ENCODE measurements around the gene INSM1.

INSM1 gene

DNA sequence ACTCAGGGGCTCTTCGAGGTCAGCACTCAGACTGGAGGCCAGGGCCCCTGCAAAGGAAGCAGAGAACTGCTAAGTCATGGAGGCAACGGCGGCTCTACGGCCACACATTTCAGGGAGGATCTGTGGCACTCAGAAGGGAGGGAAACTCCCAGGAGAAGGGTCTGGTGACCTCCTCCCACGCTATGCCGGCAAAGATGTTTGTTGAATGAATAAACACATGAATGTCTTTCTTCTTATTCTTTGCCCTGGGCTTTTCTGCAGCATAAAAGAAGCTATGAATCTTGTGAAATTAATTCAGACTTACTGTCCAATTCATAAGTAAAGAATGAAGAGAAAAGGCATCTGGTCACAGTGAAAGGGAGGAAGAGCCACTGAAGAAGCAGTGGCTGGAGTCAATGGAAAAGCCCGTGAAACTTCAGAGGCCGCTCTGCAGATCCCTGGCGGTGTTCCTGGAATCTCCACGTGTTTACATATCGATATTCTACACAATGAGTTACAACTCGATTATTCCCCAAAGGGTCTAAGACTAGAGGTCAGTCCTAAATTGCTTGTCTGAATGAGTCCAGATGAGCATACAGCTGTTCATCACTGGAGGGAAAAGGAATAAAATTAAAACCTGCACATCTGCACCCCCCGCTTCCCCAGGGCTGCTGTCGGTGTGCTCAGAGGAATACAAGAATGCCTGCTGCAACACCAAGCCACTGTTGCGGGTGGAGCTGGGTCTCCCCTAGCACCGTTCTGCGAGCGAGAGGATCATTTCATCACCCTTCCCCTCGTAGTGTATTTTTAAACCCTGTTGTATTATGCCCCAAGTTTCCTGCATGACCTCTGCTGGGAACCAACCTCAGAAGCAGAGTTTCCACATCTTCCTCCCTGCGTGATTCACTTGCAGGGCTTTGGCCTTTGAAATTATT lies 25.6 kb downstream of the INSM1 start:
- no peak overlapping the region for H3K27ac Mint-ChIP-seq
- no peaks in the 10 kb centered on the region for H3K27me3 Mint-ChIP-seq
- no peaks in the 10 kb centered on the region for H3K4me1 Mint-ChIP-seq
- H3K9me3 Mint-ChIP-seq, result no peaks in the 10 kb centered on the region
- ATAC-seq (ENCODE audit: low read depth) (no peak), DNase-seq (ENCODE audit: low spot score in 2 of 2) (no peak)
- H3K36me3 Mint-ChIP-seq, result peaks cover 9% of the 10 kb centered on the region
- no peak overlapping the region for H3K4me3 Mint-ChIP-seq

DNA sequence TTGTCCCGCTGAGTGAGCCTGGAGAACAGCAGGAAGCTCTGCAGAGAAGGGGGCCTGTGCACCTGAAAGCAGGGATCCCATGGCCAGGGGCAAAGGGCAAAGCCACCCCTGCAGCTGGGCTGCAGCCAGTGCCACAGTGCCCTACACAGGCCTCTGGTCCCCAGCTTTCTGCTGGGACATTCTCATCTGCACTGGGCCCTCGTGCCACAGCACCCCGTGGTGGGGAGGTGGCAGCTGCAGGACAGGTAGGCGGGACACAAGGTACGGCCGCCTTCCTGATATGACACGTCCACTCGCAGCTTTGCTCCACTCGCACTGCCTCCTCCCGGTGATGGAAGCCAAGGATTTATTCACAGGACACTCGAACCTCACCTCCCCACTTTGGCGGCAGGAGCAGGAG lies 27.2 kb downstream of the INSM1 start:
- ATAC-seq (ENCODE audit: low read depth), result no peak
- H3K27ac Mint-ChIP-seq, result no peak overlapping the region

DNA sequence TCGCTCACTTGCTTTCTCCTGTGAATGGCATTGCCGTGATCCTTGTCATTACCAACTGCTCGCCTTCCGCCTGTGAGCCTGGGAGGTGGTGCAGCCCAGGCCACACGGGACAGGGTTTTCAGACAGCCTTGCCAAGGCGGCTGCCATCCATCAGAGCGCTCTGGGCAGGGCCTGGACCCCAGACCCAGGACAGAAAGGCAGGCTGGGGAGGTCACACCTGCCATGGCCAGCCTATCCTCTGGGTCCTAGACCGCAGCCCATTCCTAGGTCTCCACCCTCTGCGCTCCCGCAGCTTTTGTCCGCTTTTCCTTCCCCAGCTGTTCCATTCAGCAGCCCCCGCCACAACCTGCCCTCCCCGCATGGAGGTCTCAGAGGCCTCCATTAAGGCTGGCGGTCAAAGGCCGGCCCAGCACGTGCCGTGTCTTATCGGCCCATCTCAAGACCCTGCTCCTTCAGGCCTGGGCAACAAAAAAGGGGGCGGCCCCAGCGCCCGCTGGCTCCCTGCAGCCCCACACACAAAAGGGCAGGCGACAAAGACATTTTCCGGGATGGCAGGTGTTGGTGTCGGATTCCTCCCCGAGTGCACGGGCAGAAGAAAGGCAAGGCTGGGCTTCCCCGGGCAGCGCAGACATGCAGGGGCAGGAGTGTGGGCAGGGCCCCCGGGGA lies 28.1 kb downstream of the INSM1 start:
- no peaks in the 10 kb centered on the region for H3K27me3 Mint-ChIP-seq
- no peak for ATAC-seq (ENCODE audit: low read depth)
- peaks cover 10% of the 10 kb centered on the region for H3K36me3 Mint-ChIP-seq
- H3K4me3 Mint-ChIP-seq, result no peak overlapping the region
- no peak for DNase-seq (ENCODE audit: low spot score in 2 of 2)
- H3K4me1 Mint-ChIP-seq, result no peaks in the 10 kb centered on the region
- H3K27ac Mint-ChIP-seq, result no peak overlapping the region
- H3K9me3 Mint-ChIP-seq, result no peaks in the 10 kb centered on the region

More for the DNA sequence above, 27.2 kb downstream of the INSM1 start:
- H3K4me3 Mint-ChIP-seq, result no peak overlapping the region
- H3K27me3 Mint-ChIP-seq, result no peaks in the 10 kb centered on the region
- no peaks in the 10 kb centered on the region for H3K4me1 Mint-ChIP-seq
- H3K9me3 Mint-ChIP-seq, result no peaks in the 10 kb centered on the region
- no peak for DNase-seq (ENCODE audit: low spot score in 2 of 2)
- H3K36me3 Mint-ChIP-seq, result peaks cover 10% of the 10 kb centered on the region

DNA sequence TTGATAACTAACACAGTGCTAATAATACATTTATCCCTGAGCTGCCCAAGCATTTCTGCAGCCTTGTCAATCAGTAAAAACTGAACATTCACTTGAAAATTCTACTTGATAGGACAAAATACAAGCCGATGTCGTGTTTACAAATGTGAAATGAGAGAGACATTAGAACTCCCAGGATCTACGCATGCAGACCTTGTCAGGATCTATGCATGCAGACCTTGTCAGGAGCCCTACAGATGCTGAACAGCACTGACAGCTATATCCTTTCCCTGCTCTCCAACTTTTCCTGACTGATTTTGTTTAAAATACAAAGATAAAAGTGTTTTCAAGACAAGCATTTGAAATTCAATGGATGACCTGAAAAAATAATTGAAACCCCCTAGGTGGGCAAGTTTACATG lies 28.9 kb downstream of the INSM1 start:
- ATAC-seq (ENCODE audit: low read depth), result no peak
- Mint-ChIP-seq H3K27ac (no peak overlapping the region), H3K36me3 (peaks cover 7% of the 10 kb centered on the region)

DNA sequence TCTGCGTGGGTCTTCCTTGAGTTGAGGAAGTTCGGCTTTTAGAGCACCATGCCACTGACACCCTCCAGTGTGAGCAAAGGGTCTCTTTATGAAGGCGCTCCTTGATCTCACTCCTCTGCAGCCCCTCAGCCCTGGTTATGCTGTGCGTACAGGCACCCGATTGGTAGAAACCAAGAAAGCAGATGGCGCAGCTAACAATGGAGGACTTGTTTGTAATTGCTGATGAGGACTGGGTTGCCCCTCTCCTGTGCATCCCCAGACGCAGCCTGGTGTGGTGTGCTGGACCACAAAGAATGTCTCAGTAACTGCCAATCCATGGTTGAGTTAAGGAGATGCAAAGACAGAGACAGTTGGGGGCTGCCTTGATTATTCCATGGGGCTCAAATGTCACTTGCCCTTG lies 30.2 kb downstream of the INSM1 start:
- no peaks in the 10 kb centered on the region for H3K9me3 Mint-ChIP-seq
- H3K4me3 Mint-ChIP-seq, result no peak overlapping the region
- H3K27me3 Mint-ChIP-seq, result no peaks in the 10 kb centered on the region
- H3K4me1 Mint-ChIP-seq, result peaks cover 4% of the 10 kb centered on the region
- ATAC-seq (ENCODE audit: low read depth), result no peak
- no peak overlapping the region for H3K27ac Mint-ChIP-seq
- no peak for DNase-seq (ENCODE audit: low spot score in 2 of 2)
- H3K36me3 Mint-ChIP-seq, result peaks cover 11% of the 10 kb centered on the region

More for the DNA sequence above, 28.9 kb downstream of the INSM1 start:
- Mint-ChIP-seq H3K4me1 (no peaks in the 10 kb centered on the region), H3K27me3 (no peaks in the 10 kb centered on the region), H3K9me3 (no peaks in the 10 kb centered on the region), H3K4me3 (no peak overlapping the region)
- DNase-seq (ENCODE audit: low spot score in 2 of 2), result no peak

DNA sequence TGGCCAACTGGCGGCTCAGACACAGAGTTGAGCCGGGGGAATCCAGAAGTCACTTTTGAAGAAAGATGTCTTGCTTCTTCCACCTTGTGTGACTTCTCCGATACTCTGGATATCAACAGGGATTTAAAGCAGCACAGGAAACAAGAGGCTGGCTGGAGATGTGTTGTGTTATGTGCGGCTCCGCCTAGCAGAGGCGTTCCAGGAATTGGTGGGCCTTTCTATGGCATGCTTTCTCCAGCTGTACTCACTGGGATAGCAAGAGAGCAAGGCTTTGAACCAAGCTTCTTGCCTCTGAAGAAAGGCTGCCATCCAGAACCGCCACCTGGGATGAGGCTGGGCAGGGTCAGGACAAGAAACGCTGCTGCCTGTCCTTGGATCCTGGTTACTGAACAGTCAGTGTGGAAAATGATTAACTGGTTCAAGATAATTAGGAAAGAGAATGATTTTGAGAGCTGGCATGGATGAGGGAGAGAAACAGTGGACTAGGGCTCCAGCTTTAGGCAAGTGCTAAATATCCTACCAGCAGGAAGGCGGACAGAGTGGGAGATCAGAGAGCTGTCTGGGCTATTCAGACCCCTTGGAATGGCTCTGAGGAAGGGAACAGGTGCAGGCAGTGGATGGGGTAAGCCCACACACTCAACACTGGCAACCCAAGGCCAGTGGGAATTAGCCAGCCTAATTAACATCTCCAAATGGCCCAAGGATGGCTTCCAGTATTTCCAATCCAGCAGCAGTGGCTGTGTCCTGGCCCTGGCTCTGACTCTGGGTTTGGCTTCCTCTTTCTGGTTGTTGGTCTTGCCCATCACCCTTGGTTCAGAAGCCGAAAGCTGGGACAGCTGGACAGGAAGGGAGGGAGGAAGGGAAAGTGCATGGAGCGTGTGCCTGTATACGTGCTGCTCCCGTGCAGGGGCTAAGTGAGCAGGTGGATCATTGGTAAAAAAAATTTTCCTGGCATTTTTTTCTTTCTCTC lies 31.9 kb downstream of the INSM1 start:
- no peak overlapping the region for H3K27ac Mint-ChIP-seq
- H3K27me3 Mint-ChIP-seq, result no peaks in the 10 kb centered on the region
- DNase-seq (ENCODE audit: low spot score in 2 of 2) (no peak), ATAC-seq (ENCODE audit: low read depth) (no peak)
- peaks cover 15% of the 10 kb centered on the region for H3K36me3 Mint-ChIP-seq
- H3K4me1 Mint-ChIP-seq, result peaks cover 4% of the 10 kb centered on the region
- no peak overlapping the region for H3K4me3 Mint-ChIP-seq
- H3K9me3 Mint-ChIP-seq, result no peaks in the 10 kb centered on the region

DNA sequence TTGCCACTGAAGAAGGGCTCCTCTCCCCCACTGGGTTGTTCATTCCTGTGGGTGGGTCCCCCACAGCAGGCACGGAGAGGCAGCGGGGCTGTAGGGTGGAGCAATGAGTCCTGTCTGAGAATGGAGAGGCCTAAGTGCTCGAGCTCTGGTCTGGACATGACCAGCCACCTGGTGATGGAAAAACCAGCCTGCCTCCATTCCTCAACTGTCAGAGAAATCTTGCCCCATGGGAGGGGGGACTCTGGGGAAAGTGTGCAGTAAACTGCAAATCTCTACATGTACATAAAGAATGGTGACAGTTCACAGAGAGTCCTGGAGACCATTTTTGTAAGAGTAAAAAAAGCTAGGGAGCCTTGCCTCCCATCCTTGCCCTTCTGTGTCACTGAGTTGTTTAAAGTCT lies 34.1 kb downstream of the INSM1 start:
- H3K9me3 Mint-ChIP-seq, result no peaks in the 10 kb centered on the region
- ATAC-seq (ENCODE audit: low read depth) (no peak), DNase-seq (ENCODE audit: low spot score in 2 of 2) (no peak)
- no peaks in the 10 kb centered on the region for H3K27me3 Mint-ChIP-seq
- H3K4me3 Mint-ChIP-seq, result no peak overlapping the region
- peaks cover 4% of the 10 kb centered on the region for H3K4me1 Mint-ChIP-seq
- peaks cover 17% of the 10 kb centered on the region for H3K36me3 Mint-ChIP-seq
- no peak overlapping the region for H3K27ac Mint-ChIP-seq

DNA sequence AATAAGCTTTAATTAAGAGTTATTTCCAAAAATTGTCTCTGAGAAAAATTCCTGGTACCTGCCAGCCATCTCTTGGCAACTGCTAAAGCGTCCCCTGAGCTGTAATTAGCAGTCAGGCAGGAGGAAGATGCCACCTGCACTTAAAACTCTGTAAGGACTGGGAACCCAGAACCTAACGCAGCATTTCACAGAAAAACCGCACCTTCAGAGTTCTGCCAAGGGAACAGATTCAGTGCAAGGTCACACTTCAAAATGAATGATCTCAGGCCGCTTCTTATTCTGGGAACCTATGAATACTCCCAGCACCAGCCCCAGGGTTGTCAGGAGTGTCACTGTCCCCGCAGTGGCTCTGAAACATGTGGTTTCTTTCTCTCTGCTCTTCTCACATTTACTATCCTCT lies 36.7 kb downstream of the INSM1 start:
- Mint-ChIP-seq H3K27ac (no peak overlapping the region), H3K4me3 (no peak overlapping the region), H3K9me3 (no peaks in the 10 kb centered on the region), H3K27me3 (no peaks in the 10 kb centered on the region), H3K4me1 (peaks cover 4% of the 10 kb centered on the region), H3K36me3 (peaks cover 15% of the 10 kb centered on the region)
- DNase-seq (ENCODE audit: low spot score in 2 of 2), result no peak
- ATAC-seq (ENCODE audit: low read depth), result no peak

DNA sequence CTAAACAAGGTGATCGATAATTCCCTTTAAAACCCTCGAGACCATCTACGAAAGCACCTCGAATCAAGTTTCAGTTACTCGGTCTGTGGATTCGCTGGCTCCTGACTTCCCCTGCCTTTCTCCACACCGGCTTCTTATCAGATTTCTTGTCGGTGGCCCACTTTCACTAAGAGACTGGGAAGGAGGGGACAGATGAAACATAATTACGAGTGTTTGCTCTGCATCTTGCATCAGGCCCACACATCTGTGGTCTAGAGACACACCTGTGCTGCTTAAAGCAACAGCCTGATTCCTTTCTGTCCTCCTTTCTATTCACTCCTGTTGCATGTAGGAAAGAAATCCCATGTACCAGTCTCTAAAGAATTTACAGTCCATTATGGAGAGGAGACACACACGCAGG lies 37.7 kb downstream of the INSM1 start:
- Mint-ChIP-seq H3K4me3 (no peak overlapping the region), H3K27ac (no peak overlapping the region), H3K36me3 (peaks cover 17% of the 10 kb centered on the region), H3K27me3 (no peaks in the 10 kb centered on the region), H3K9me3 (no peaks in the 10 kb centered on the region), H3K4me1 (peaks cover 4% of the 10 kb centered on the region)
- no peak for DNase-seq (ENCODE audit: low spot score in 2 of 2)
- ATAC-seq (ENCODE audit: low read depth), result no peak

DNA sequence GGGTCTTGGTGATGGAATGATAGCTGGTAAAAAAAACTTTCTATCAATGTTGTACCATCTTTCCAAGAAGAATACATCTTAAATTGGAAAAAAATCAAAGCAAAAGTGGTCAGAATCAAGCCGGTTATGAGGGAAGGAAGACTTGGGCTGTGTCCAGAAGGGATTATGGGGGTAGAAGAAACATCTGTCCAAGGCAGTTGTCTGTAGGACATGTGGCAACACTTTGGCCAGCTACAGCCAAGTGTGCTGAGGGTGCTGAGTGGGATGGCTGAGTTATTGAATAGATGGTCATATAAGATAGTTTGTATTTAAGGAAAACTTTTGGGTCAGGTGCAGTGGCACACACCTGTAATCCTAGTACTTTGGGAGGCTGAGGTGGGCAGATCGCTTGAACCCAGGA lies 38.4 kb downstream of the INSM1 start:
- DNase-seq (ENCODE audit: low spot score in 2 of 2), result no peak
- H3K4me1 Mint-ChIP-seq, result peaks cover 4% of the 10 kb centered on the region
- peaks cover 19% of the 10 kb centered on the region for H3K36me3 Mint-ChIP-seq
- no peak for ATAC-seq (ENCODE audit: low read depth)
- H3K9me3 Mint-ChIP-seq, result no peaks in the 10 kb centered on the region
- no peaks in the 10 kb centered on the region for H3K27me3 Mint-ChIP-seq
- H3K4me3 Mint-ChIP-seq, result no peak overlapping the region
- H3K27ac Mint-ChIP-seq, result no peak overlapping the region

DNA sequence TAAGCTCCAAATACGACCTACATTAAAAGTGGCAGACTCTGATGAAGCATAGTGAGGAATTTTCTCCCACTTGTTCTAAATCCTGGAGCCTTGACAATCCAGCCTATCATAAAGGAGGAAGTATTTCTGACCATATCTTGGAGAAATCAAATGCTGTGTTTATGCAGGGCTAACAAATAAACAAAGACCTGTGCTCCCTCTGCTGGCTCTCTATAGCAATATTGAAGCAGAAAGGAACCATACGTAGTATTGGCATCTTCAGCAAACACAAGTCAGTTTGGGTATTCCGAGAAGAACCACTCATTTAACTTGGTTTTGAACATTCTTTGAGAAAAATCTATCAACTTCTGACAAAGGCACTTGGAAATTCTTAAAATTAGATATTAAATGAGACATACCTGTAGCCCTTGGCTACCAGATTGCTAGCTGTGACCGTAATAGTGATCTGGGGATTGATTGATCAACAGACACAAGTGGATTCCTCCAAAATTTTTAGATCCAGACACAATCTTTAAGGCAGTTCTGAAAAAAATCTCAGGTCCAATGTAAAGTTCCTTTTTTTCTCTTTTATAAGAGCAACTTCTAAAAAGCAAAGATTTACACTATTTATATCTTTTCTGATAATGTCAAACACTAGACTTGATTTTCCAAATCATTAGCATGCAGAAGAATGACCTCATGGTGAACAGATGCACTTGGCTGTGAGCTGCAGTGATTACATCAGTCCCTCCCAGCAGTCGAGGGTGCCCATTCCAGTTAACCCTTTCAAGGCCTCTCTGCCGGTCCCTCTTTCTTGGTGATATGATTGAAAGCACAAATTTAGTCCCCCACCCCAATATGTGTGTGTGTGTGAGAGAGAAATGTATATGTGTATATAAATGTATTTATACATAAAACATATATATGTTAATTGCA lies 40.2 kb downstream of the INSM1 start:
- Mint-ChIP-seq H3K9me3 (no peaks in the 10 kb centered on the region), H3K4me1 (peaks cover 3% of the 10 kb centered on the region), H3K4me3 (no peak overlapping the region), H3K27ac (no peak overlapping the region), H3K27me3 (no peaks in the 10 kb centered on the region), H3K36me3 (peaks cover 22% of the 10 kb centered on the region)
- ATAC-seq (ENCODE audit: low read depth) (no peak), DNase-seq (ENCODE audit: low spot score in 2 of 2) (no peak)

DNA sequence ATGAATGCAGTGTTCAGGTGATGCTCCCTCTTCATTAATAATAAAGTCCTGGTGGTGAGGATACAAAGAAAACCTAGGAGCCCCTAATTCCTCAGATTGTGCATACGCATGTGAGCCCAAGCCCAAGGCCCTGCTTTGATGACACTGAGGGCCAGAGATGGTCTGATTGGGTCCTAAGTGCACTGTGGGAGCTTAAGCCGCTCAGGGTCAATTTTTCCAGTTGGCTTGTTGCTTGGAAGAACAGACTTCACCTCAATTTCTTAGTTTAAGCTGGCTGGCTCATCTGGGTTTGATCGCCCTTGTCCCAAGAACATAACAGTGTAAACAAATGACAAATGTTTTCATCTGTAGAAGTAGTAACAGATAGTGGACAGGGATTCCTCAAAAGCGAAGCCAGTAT lies 41.4 kb downstream of the INSM1 start:
- DNase-seq (ENCODE audit: low spot score in 2 of 2), result no peak
- Mint-ChIP-seq H3K4me3 (no peak overlapping the region), H3K9me3 (no peaks in the 10 kb centered on the region), H3K4me1 (peaks cover 5% of the 10 kb centered on the region), H3K36me3 (peaks cover 17% of the 10 kb centered on the region), H3K27me3 (no peaks in the 10 kb centered on the region), H3K27ac (no peak overlapping the region)
- no peak for ATAC-seq (ENCODE audit: low read depth)

DNA sequence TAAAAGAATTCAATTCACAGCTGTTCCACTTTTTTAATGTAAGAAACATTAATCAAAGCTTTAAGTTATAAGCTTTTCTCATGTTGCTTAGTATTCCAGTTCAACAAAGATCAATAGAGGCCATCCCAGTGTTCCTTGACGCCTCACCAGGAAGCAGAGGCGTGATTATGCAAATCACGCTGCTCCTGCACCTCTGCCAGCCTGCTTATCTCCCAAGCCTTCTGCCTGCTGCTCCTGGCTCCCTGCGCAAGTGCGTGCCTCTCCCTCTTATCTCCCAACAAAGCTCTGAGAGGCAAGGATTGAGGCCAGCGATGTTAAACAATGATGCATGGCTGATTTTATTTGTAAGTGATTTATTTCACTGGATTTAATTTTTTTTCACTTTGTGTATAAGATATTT lies 42.8 kb downstream of the INSM1 start:
- Mint-ChIP-seq H3K9me3 (no peaks in the 10 kb centered on the region), H3K36me3 (peaks cover 15% of the 10 kb centered on the region), H3K4me1 (peaks cover 5% of the 10 kb centered on the region), H3K27me3 (no peaks in the 10 kb centered on the region), H3K27ac (no peak overlapping the region), H3K4me3 (no peak overlapping the region)
- no peak for DNase-seq (ENCODE audit: low spot score in 2 of 2)
- ATAC-seq (ENCODE audit: low read depth), result no peak

All from memory B cell (primary cell).